Kidney epithelial cell (primary cell): ENCODE results near the gene EGF. TPM values are rescaled to one million over a fixed set of nuclear protein-coding genes. Genes with fewer than 3 reads are reported as not detected.
A peak's percentile ranks its signal among the peaks of the same experiment; 100 is the strongest.

Experiments used
- DNase-seq: peaks from one replicate; pipeline ENCODE4 v3.0.0-alpha.2; 2010; ENCODE audit warnings: low read depth
- H3K27me3 ChIP-seq: 2 replicates; pipeline ENCODE4 v1.6.0; 2011; ENCODE audit warnings: low read length; ENCODE audit not compliant: control insufficient read depth, insufficient read depth
- H3K36me3 ChIP-seq: 2 replicates; pipeline ENCODE4 v1.5.1; 2011; ENCODE audit warnings: low read length; ENCODE audit not compliant: control insufficient read depth, insufficient read depth
- H3K4me3 ChIP-seq: 2 replicates; pipeline ENCODE4 v1.5.1; 2011; ENCODE audit warnings: low read depth, mild to moderate bottlenecking, control low read depth, low read length
- total RNA-seq: library from RNA; depleted of rRNA; stranded (reverse); fragments of >200 nt; gene quantifications from 2 replicates; pipeline ENCODE4 v1.2.3, GENCODE V29; 2015
- TF ChIP-seq, protein P1 (sequence below): IDR thresholded peaks from 2 replicates; pipeline ENCODE4 v1.5.1; 2011; ENCODE audit warnings: mild to moderate bottlenecking, moderate library complexity, low read length, control low read depth, inconsistent platforms; ENCODE audit not compliant: insufficient read depth, poor library complexity, severe bottlenecking

Gene EGF
- total RNA-seq = 0.21 and 1.0 TPM in 2 replicates

DNA sequence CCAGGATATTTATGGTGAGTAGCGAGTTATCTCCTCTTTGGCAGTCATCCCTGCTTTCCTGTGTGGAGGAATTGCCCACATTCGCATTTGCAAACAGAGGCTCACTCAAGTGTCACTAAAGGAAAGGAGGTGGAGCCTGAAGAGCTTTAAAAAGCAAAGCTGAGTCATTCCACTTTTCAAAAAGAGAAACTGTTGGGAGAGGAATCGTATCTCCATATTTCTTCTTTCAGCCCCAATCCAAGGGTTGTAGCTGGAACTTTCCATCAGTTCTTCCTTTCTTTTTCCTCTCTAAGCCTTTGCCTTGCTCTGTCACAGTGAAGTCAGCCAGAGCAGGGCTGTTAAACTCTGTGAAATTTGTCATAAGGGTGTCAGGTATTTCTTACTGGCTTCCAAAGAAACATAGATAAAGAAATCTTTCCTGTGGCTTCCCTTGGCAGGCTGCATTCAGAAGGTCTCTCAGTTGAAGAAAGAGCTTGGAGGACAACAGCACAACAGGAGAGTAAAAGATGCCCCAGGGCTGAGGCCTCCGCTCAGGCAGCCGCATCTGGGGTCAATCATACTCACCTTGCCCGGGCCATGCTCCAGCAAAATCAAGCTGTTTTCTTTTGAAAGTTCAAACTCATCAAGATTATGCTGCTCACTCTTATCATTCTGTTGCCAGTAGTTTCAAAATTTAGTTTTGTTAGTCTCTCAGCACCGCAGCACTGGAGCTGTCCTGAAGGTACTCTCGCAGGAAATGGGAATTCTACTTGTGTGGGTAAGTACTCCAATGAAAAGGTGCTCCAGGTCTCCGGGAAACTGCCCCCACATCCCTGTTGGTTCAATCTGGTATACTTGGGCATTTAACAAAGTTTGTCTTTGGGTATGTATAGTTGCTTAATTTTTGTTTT lies at the start of gene EGF:
TSS of gene EGF (plus strand) at position 178 of the 890 bp plus-strand sequence. CDS start at position 631, 453 bp downstream.
- peak; percentile 41 for DNase-seq
- TF ChIP-seq, protein P1, sequence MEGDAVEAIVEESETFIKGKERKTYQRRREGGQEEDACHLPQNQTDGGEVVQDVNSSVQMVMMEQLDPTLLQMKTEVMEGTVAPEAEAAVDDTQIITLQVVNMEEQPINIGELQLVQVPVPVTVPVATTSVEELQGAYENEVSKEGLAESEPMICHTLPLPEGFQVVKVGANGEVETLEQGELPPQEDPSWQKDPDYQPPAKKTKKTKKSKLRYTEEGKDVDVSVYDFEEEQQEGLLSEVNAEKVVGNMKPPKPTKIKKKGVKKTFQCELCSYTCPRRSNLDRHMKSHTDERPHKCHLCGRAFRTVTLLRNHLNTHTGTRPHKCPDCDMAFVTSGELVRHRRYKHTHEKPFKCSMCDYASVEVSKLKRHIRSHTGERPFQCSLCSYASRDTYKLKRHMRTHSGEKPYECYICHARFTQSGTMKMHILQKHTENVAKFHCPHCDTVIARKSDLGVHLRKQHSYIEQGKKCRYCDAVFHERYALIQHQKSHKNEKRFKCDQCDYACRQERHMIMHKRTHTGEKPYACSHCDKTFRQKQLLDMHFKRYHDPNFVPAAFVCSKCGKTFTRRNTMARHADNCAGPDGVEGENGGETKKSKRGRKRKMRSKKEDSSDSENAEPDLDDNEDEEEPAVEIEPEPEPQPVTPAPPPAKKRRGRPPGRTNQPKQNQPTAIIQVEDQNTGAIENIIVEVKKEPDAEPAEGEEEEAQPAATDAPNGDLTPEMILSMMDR = no peak
- Histone ChIP-seq H3K4me3 (no peak within 1 kb of the TSS), H3K36me3 (no peaks in the 10 kb centered on the region), H3K27me3 (no peaks in the 10 kb centered on the region)

GRCh38 chr4:109864134-109864533 lies 48.5 kb upstream of the EGF start:
- H3K36me3 ChIP-seq = no peaks in the 10 kb centered on the region
- no peaks in the 10 kb centered on the region for H3K27me3 ChIP-seq
- H3K4me3 ChIP-seq = no peak overlapping the region
- TF ChIP-seq, protein P1 = no peak
- no peak for DNase-seq

- DNase-seq = no peak
- Histone ChIP-seq H3K4me3 (no peak overlapping the region), H3K36me3 (no peaks in the 10 kb centered on the region), H3K27me3 (no peaks in the 10 kb centered on the region)
- TF ChIP-seq, protein P1 = no peak
These were observed 42.6 kb upstream of the EGF start for GRCh38 chr4:109870061-109870460.

DNA sequence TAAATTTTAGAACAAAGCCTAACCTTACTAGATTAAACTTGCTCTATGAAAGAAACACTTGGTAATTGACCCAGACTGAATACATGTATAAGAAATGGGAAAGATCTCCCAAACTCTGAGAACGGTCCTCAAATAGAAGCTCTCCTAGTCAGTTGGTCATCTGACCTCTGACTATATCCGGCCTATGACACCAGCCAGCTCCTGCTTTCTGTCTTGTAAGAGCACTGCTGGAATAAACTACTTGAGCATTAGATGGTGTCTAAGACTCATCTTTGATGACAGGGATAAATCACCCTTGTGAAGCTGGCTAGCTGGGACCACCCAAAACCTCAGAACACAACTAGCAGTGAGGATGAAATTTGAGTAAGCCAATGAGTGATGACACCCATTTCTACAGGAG lies 40.6 kb upstream of the EGF start:
- Histone ChIP-seq H3K27me3 (no peaks in the 10 kb centered on the region), H3K36me3 (no peaks in the 10 kb centered on the region), H3K4me3 (no peak overlapping the region)
- no peak for DNase-seq
- TF ChIP-seq, protein P1 = no peak

DNA sequence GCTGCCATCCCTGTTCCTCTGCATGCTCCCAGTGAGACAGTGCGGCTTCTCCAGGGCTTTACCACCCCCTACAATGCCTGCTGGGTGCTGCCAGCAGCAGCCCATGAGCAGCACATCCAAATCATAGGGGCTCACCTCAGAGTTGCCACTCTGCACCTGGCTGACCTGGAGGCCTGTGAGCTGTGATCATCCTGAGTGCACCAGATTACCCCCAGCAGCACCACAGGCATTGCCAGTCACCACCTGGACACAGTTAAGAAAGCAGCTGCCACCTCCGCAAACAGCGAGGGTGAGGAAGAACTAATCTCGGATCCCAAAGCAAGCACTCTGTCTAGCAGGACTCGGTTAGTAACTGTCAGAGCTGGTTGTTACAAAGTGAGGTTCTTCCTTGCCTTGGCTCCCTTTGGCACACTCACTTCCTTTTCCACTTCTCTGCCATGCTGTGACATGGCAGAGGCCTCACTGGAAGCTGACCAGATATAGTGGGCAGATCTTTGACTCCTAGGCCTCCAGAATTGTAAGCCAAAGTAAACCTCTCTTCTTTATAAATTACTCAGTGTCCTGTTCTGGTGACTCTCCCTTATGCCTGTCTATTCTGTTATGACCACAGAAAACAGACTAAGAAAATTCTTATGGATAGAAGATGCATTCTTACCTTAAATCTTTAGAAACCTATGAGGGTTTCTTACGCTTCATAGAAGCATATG lies 39.6 kb upstream of the EGF start:
- Histone ChIP-seq H3K4me3 (no peak overlapping the region), H3K36me3 (no peaks in the 10 kb centered on the region), H3K27me3 (no peaks in the 10 kb centered on the region)
- TF ChIP-seq, protein P1 = no peak
- DNase-seq = no peak
